ENCODE measurements around the gene MED17. TPM values are rescaled to one million over a fixed set of nuclear protein-coding genes. Genes with fewer than 3 reads are reported as not detected.
"Not testable (repeated sequence)": the region's sequence is repeated elsewhere in the genome, so short reads cannot be mapped to it uniquely, and the experiment has no call there.

MED17 gene
- total RNA-seq, 1 experiment from 2014 or later = 26.9 TPM

DNA sequence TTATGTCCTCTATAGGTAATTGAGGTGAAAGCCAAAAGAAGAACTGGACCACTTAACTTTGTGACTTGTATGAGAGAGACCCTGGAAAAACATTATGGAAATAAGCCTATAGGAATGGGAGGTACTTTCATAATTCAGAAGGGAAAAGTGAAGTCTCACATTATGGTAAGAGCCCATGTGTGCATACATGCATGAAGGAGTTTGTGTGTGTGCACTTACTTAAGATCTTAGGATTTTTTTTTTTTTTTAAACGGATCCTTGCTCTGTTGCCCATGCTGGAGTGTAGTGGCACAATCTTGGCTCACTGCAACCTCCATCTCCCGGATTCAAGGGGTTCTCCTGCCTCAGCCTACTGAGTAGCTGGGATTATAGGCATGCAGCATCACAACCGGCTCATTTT lies 26.8 kb upstream of the MED17 start:
- no peak overlapping the region for H3K4me3 ChIP-seq
- no TSS peak for BruUV-seq (replicated peaks)
- CTCF ChIA-PET = interaction anchor here (0.6 kb wide), 1 partner anchor 27 kb away, joined by 3 read pairs; the partner anchor contains the start of gene MED17
- H3K9me2 ChIP-seq (ENCODE audit: insufficient read depth) = no peaks in the 10 kb centered on the region
- H3K36me3 ChIP-seq (ENCODE audit: low read depth) = peaks cover 41% of the 10 kb centered on the region
- intact Hi-C loops (cut with micrococcal nuclease; ENCODE audit: unreplicated experiment) = no loop called here
- H3K27me3 ChIP-seq (ENCODE audit: insufficient read depth, low read depth) = no peaks in the 10 kb centered on the region
- no peaks in the 10 kb centered on the region for H3K9me3 ChIP-seq (ENCODE audit: insufficient read depth, low read depth)
- no peaks in the 10 kb centered on the region for H3F3A ChIP-seq (ENCODE audit: insufficient read depth, low read depth)
- DNase-seq = no peak
- H3K79me2 ChIP-seq (ENCODE audit: low read depth) = no peaks in the 10 kb centered on the region
- no peak overlapping the region for H2AFZ ChIP-seq
- no peak for TF ChIP-seq EZH2 (IDR thresholded peaks at IDR 0.05; ENCODE audit: low read depth)
- TF ChIP-seq, protein P1, sequence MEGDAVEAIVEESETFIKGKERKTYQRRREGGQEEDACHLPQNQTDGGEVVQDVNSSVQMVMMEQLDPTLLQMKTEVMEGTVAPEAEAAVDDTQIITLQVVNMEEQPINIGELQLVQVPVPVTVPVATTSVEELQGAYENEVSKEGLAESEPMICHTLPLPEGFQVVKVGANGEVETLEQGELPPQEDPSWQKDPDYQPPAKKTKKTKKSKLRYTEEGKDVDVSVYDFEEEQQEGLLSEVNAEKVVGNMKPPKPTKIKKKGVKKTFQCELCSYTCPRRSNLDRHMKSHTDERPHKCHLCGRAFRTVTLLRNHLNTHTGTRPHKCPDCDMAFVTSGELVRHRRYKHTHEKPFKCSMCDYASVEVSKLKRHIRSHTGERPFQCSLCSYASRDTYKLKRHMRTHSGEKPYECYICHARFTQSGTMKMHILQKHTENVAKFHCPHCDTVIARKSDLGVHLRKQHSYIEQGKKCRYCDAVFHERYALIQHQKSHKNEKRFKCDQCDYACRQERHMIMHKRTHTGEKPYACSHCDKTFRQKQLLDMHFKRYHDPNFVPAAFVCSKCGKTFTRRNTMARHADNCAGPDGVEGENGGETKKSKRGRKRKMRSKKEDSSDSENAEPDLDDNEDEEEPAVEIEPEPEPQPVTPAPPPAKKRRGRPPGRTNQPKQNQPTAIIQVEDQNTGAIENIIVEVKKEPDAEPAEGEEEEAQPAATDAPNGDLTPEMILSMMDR (conservative IDR thresholded peaks at IDR 0.05) = no peak
- no peak overlapping the region for H3K4me2 ChIP-seq
- no peaks in the 10 kb centered on the region for H3K4me1 ChIP-seq (replicated peaks; ENCODE audit: insufficient read depth)
- no peaks in the 10 kb centered on the region for H4K20me1 ChIP-seq (ENCODE audit: insufficient read depth)
- POLR2A ChIA-PET (ENCODE audit: unreplicated experiment) = no interaction called here
- H3K27ac ChIP-seq = no peak overlapping the region

DNA sequence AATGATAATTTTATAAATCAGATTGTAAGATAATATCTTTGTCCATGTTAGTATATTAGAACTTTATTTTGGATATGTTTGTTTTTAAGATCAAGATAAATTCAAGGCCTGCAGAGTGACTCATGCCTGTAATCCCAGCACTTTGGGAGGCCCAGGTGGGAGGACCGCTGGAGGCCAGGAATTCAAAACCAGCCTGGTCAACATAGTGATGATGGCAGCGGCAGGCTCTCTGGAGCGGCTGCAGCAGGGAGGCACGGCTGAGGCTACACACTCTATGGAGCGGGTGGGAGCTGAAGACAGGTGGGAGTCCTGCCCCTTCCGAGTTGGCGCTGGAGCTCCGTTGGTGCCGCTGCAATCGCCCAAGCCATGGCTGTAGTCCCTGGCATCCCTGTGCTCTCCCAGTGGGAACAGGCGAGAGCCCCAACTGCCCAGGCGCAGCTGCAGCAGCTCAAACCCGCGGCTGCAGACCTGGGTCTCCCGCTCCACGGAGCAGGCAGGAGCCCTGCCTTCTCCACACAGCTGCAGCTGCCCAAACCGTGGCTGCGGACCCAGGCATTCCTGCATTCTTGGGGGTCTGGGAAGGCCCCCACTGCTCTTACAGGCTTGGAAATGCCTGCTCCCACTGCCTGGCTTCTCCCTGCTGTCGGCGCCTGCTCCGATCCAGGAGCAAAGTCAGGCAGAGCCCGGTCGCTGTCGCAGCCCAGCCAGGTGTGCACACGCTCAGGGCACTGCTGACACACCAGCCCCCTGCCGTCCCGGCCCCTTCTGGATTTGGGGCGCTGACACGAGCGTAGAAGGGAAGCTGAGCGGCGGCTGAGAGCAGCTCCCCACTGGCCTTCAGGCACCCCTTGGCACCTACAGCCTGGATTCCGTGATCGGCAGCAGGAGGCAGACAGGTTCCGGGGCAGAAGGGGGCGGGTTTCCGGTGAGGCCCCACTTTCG lies 25.9 kb upstream of the MED17 start:
- Histone ChIP-seq H3K36me3 (ENCODE audit: low read depth) (peaks cover 47% of the 10 kb centered on the region), H3K9me3 (ENCODE audit: insufficient read depth, low read depth) (no peaks in the 10 kb centered on the region), H3F3A (ENCODE audit: insufficient read depth, low read depth) (0 out of 2 replicates have a peak, but pooled peaks cover 3% of the 10 kb centered on the region), H3K79me2 (ENCODE audit: low read depth) (no peaks in the 10 kb centered on the region), H3K9me2 (ENCODE audit: insufficient read depth) (no peaks in the 10 kb centered on the region), H3K4me2 (no peak overlapping the region), H3K27me3 (ENCODE audit: insufficient read depth, low read depth) (no peaks in the 10 kb centered on the region), H2AFZ (no peak overlapping the region), H4K20me1 (ENCODE audit: insufficient read depth) (0 out of 2 replicates have a peak, but pooled peaks cover 7% of the 10 kb centered on the region), H3K4me3 (no peak overlapping the region), H3K27ac (no peak overlapping the region), H3K4me1 (replicated peaks; ENCODE audit: insufficient read depth) (no peaks in the 10 kb centered on the region)
- ChIA-PET POLR2A (ENCODE audit: unreplicated experiment) (no interaction called here), CTCF (no interaction called here)
- no peak for DNase-seq
- no peak for TF ChIP-seq EZH2 (IDR thresholded peaks at IDR 0.05; ENCODE audit: low read depth)
- TF ChIP-seq, protein P1 (conservative IDR thresholded peaks at IDR 0.05) = no peak
- intact Hi-C loops (cut with micrococcal nuclease; ENCODE audit: unreplicated experiment) = no loop called here
- no TSS peak for BruUV-seq (replicated peaks)

DNA sequence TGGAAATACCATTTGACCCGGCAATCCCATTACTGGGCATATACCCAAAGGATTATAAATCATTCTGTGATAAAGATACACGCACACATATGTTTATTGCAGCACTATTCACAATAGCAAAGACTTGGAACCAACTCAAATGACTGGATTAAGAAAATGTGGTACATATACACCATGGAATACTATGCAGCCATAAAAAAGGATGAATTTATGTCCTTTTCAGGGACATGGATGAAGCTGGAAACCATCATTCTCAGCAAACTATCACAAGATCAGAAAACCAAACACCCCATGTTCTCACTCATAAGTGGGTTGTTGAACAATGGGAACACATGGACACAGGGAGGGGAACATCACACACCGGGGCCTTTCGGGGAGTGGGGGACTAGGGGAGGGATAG lies 25.0 kb upstream of the MED17 start:
- peaks cover 41% of the 10 kb centered on the region for H3K36me3 ChIP-seq (ENCODE audit: low read depth)
- H4K20me1 ChIP-seq (ENCODE audit: insufficient read depth); intact Hi-C loops (cut with micrococcal nuclease; ENCODE audit: unreplicated experiment); BruUV-seq (replicated peaks); H3K4me1 ChIP-seq (replicated peaks; ENCODE audit: insufficient read depth); H3F3A ChIP-seq (ENCODE audit: insufficient read depth, low read depth); DNase-seq; H2AFZ ChIP-seq; H3K4me2 ChIP-seq; H3K9me2 ChIP-seq (ENCODE audit: insufficient read depth); H3K9me3 ChIP-seq (ENCODE audit: insufficient read depth, low read depth); CTCF ChIA-PET; H3K79me2 ChIP-seq (ENCODE audit: low read depth); H3K27me3 ChIP-seq (ENCODE audit: insufficient read depth, low read depth); H3K4me3 ChIP-seq; POLR2A ChIA-PET (ENCODE audit: unreplicated experiment); H3K27ac ChIP-seq: not testable (repeated sequence)
